Activated CD4-positive, alpha-beta T cell treated with anti-CD3 and anti-CD28 coated beads for 36 hours (primary cell): ENCODE data around the gene AFF2. TPM values are rescaled to one million over a fixed set of nuclear protein-coding genes. Genes with fewer than 3 reads are reported as not detected.
A peak's percentile ranks its signal among the peaks of the same experiment; 100 is the strongest.

ENCODE experiments used
- ATAC-seq: fragments of 200-7000 bp; cut with Tn5 transposase; one replicate; pipeline ENCODE4 v1.10.0; 2021; ENCODE audit warnings: mild to moderate bottlenecking, moderate library complexity
- CTCF ChIA-PET: fragments of 350-600 bp; sonication (Branson Sonifier 250); formaldehyde crosslinking; loops from one replicate; lab custom pipeline; 2021; ENCODE audit warnings: antibody characterized with exemption; lab: Charles Lee
- POLR2A ChIA-PET: fragments of 350-600 bp; sonication (Branson Sonifier 250); formaldehyde crosslinking; loops from one replicate; lab custom pipeline; 2021; ENCODE audit warnings: antibody characterized with exemption, inconsistent platforms; lab: Charles Lee
- DNase-seq: peaks from one replicate; pipeline ENCODE4 v3.0.0-alpha.2; 2020
- H3K27ac Mint-ChIP-seq: one replicate; pipeline ENCODE4 v1.8.0; 2021; ENCODE audit warnings: mixed read lengths
- H3K27me3 Mint-ChIP-seq: one replicate; pipeline ENCODE4 v1.8.0; 2021; ENCODE audit warnings: mixed read lengths
- H3K36me3 Mint-ChIP-seq: one replicate; pipeline ENCODE4 v1.8.0; 2021; ENCODE audit warnings: low read depth, mixed read lengths
- H3K4me1 Mint-ChIP-seq: one replicate; pipeline ENCODE4 v1.8.0; 2021; ENCODE audit warnings: mixed read lengths
- H3K4me3 Mint-ChIP-seq: one replicate; pipeline ENCODE4 v1.8.0; 2021; ENCODE audit warnings: mild to moderate bottlenecking, moderate library complexity, mixed read lengths
- H3K9me3 Mint-ChIP-seq: one replicate; pipeline ENCODE4 v1.8.0; 2021; ENCODE audit warnings: low read depth, mixed read lengths
- intact Hi-C, 2 experiments: fragments of 100-400 bp; cut with DNase I in 1 of 2; cut with micrococcal nuclease in 1 of 2; formaldehyde crosslinking; loops; one replicate each; pipeline versions ENCODE4 v1.14.2 to v1.15.1; 2022 to 2024; cut with DNase I, micrococcal nuclease
- total RNA-seq, 2 experiments: library from RNA; stranded (reverse); gene quantifications; one replicate each; pipeline ENCODE4 v1.2.3, GENCODE V29; 2021

AFF2 gene
- total RNA-seq = 1 to 10 TPM; 1.3 to 2.2 TPM

- Mint-ChIP-seq H3K36me3 (no peaks in the 10 kb centered on the region), H3K27me3 (peaks cover 2% of the 10 kb centered on the region), H3K27ac (no peak within 1 kb of the TSS), H3K9me3 (no peaks in the 10 kb centered on the region), H3K4me1 (peaks cover 14% of the 10 kb centered on the region), H3K4me3 (peak within 1 kb of the TSS; percentile 73)
- DNase-seq = peak; percentile 71
- intact Hi-C loops = loop anchor here (2.0 to 10.0 kb wide), 5 partner anchors 33 to 974 kb away; partner anchors contain the start of gene FMR1 (in 1 of the 2)
- POLR2A ChIA-PET = no interaction called here
- ATAC-seq = peak; percentile 80
- CTCF ChIA-PET = interaction anchor here (1.5 kb wide), 1 partner anchor 9 kb away, joined by 5 read pairs; no protein-coding TSS in a partner anchor
Observed at GRCh38 chrX:148500423-148501385, at the start of gene AFF2. Gene AFF2, plus strand, starts transcription at chrX:148500617. Its CDS starts 481 bp downstream, at chrX:148501098.

GRCh38 chrX:148457279-148457678 is 43.1 kb upstream of the AFF2 start:
- Mint-ChIP-seq H3K4me3 (no peak overlapping the region), H3K27me3 (no peaks in the 10 kb centered on the region), H3K36me3 (no peaks in the 10 kb centered on the region), H3K27ac (no peak overlapping the region), H3K4me1 (no peaks in the 10 kb centered on the region), H3K9me3 (no peaks in the 10 kb centered on the region)
- intact Hi-C loops = no loop called here
- ChIA-PET POLR2A (no interaction called here), CTCF (no interaction called here)
- ATAC-seq (no peak), DNase-seq (no peak)

- no peak overlapping the region for H3K27ac Mint-ChIP-seq
- no peaks in the 10 kb centered on the region for H3K9me3 Mint-ChIP-seq
- H3K27me3 Mint-ChIP-seq = no peaks in the 10 kb centered on the region
- no peak overlapping the region for H3K4me3 Mint-ChIP-seq
- CTCF ChIA-PET = no interaction called here
- DNase-seq = no peak
- no peak for ATAC-seq
- peaks cover 2% of the 10 kb centered on the region for H3K4me1 Mint-ChIP-seq
- intact Hi-C loops = no loop called here
- no peaks in the 10 kb centered on the region for H3K36me3 Mint-ChIP-seq
- POLR2A ChIA-PET = no interaction called here
Observed at GRCh38 chrX:148459343-148459742, 41.1 kb upstream of the AFF2 start.

- intact Hi-C loops = loop anchor here (1.0 to 5.0 kb wide), 5 partner anchors 35 to 184 kb away; partner anchors contain the start of gene AFF2 (in 2 of the 2)
- peak; percentile 89 for ATAC-seq
Observed at GRCh38 chrX:148466292-148466691, 34.1 kb upstream of the AFF2 start.

GRCh38 chrX:148470324-148470723 is 30.1 kb upstream of the AFF2 start:
- ChIA-PET POLR2A (no interaction called here), CTCF (interaction anchor here (0.7 to 1.0 kb wide), 2 partner anchors 194 to 769 kb away, joined by 3 read pairs; no protein-coding TSS in a partner anchor)
- Mint-ChIP-seq H3K27me3 (peaks cover 4% of the 10 kb centered on the region), H3K4me3 (no peak overlapping the region), H3K36me3 (no peaks in the 10 kb centered on the region), H3K4me1 (peaks cover 15% of the 10 kb centered on the region), H3K9me3 (peaks cover 3% of the 10 kb centered on the region), H3K27ac (no peak overlapping the region)
- DNase-seq (no peak), ATAC-seq (no peak)
- intact Hi-C loops = no loop called here

More at GRCh38 chrX:148466292-148466691, 34.1 kb upstream of the AFF2 start:
- Mint-ChIP-seq H3K4me3 (no peak overlapping the region), H3K27me3 (peaks cover 4% of the 10 kb centered on the region), H3K36me3 (no peaks in the 10 kb centered on the region), H3K9me3 (peaks cover 3% of the 10 kb centered on the region), H3K27ac (no peak overlapping the region), H3K4me1 (peaks cover 17% of the 10 kb centered on the region)
- CTCF ChIA-PET = no interaction called here
- POLR2A ChIA-PET = interaction anchor here (0.7 kb wide), 1 partner anchor 257 kb away, joined by 4 read pairs; no protein-coding TSS in a partner anchor
- no peak for DNase-seq

GRCh38 chrX:148474030-148474429 is 26.4 kb upstream of the AFF2 start:
- Mint-ChIP-seq H3K36me3 (no peaks in the 10 kb centered on the region), H3K9me3 (no peaks in the 10 kb centered on the region), H3K4me1 (peaks cover 5% of the 10 kb centered on the region), H3K27ac (no peak overlapping the region), H3K4me3 (no peak overlapping the region), H3K27me3 (no peaks in the 10 kb centered on the region)
- CTCF ChIA-PET = interaction anchor here (1.5 kb wide), 1 partner anchor 13 kb away, joined by 5 read pairs; no protein-coding TSS in a partner anchor
- no peak for DNase-seq
- intact Hi-C loops = no loop called here
- POLR2A ChIA-PET = no interaction called here
- no peak for ATAC-seq

GRCh38 chrX:148492057-148492456 is 8.4 kb upstream of the AFF2 start:
- CTCF ChIA-PET = no interaction called here
- no peaks in the 10 kb centered on the region for H3K27me3 Mint-ChIP-seq
- no peak for DNase-seq

GRCh38 chrX:148495176-148495575 is 5.2 kb upstream of the AFF2 start:
- ATAC-seq (no peak), DNase-seq (no peak)
- Mint-ChIP-seq H3K4me3 (no peak overlapping the region), H3K36me3 (no peaks in the 10 kb centered on the region), H3K27ac (no peak overlapping the region), H3K4me1 (peaks cover 12% of the 10 kb centered on the region), H3K9me3 (no peaks in the 10 kb centered on the region), H3K27me3 (no peaks in the 10 kb centered on the region)
- intact Hi-C loops = no loop called here
- POLR2A ChIA-PET = no interaction called here
- CTCF ChIA-PET = no interaction called here

More at GRCh38 chrX:148492057-148492456, 8.4 kb upstream of the AFF2 start:
- POLR2A ChIA-PET = no interaction called here
- Mint-ChIP-seq H3K36me3 (no peaks in the 10 kb centered on the region), H3K9me3 (no peaks in the 10 kb centered on the region), H3K4me1 (peaks cover 2% of the 10 kb centered on the region), H3K27ac (no peak overlapping the region), H3K4me3 (no peak overlapping the region)
- intact Hi-C loops = no loop called here
- ATAC-seq = no peak

GRCh38 chrX:148498067-148498466 is 2.4 kb upstream of the AFF2 start:
- ATAC-seq (no peak), DNase-seq (peak; percentile 7)
- intact Hi-C loops = no loop called here
- ChIA-PET CTCF (no interaction called here), POLR2A (no interaction called here)
- H3K4me3 Mint-ChIP-seq = no peak overlapping the region
- no peaks in the 10 kb centered on the region for H3K36me3 Mint-ChIP-seq
- H3K4me1 Mint-ChIP-seq = peaks cover 14% of the 10 kb centered on the region
- H3K27me3 Mint-ChIP-seq = peaks cover 2% of the 10 kb centered on the region
- no peak overlapping the region for H3K27ac Mint-ChIP-seq
- H3K9me3 Mint-ChIP-seq = no peaks in the 10 kb centered on the region

GRCh38 chrX:148499638-148500422 is 587 bp upstream of the AFF2 start:
- intact Hi-C loops = loop anchor here (2.0 to 10.0 kb wide), 5 partner anchors 33 to 975 kb away; partner anchors contain the start of gene FMR1 (in 1 of the 2)
- Mint-ChIP-seq H3K9me3 (no peaks in the 10 kb centered on the region), H3K36me3 (no peaks in the 10 kb centered on the region), H3K4me3 (no peak overlapping the region), H3K27ac (no peak overlapping the region), H3K27me3 (peaks cover 2% of the 10 kb centered on the region), H3K4me1 (peaks cover 14% of the 10 kb centered on the region)
- ChIA-PET CTCF (no interaction called here), POLR2A (no interaction called here)
- ATAC-seq (no peak), DNase-seq (no peak)
